B cell (primary cell): ENCODE results near the gene HLCS.

Experiments used
- CTCF ChIP-seq: fragments of 200-600 bp; IDR thresholded peaks from one replicate; pipeline ENCODE4 v1.8.0; 2022; ENCODE audit warnings: antibody characterized with exemption, mild to moderate bottlenecking
- EZH2 ChIP-seq: IDR thresholded peaks from 2 replicates; pipeline ENCODE4 v1.6.1; 2012; ENCODE audit warnings: borderline replicate concordance, low read depth, mild to moderate bottlenecking, moderate library complexity, low read length; ENCODE audit not compliant: insufficient read depth, poor library complexity, severe bottlenecking

GRCh38 chr21:36888466-36888865, 78.0 kb downstream of the HLCS start:
- TF ChIP-seq CTCF (no peak), EZH2 (no peak)
